NCI-H2227 (cell line): ENCODE data around the gene CTSC.

Experiments
- DNase-seq: peaks from one replicate; lab custom pipeline; 2025; ENCODE audit not compliant: unreplicated experiment; lab: John Stamatoyannopoulos, UW

CTSC gene

DNA sequence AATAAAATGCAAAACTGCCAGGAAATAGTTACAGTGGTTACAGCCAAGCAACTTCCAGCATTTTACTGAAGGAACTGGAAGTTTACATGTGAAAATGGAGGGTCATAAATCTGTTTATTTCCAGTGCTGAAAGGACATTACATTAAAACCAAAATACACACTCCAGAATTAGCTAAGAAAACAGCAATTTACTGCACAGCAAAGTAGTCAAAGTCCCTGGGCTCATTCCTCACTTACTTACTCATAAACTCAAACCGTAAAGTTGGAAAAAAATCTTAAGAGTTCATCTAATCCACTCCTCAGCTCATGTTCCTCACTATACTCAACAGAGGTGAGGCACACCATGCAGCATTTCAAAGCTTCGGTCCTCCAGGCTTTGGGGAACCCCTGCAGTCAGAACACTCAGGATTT is 17.4 kb downstream of the CTSC start:
- DNase-seq = no peak

DNA sequence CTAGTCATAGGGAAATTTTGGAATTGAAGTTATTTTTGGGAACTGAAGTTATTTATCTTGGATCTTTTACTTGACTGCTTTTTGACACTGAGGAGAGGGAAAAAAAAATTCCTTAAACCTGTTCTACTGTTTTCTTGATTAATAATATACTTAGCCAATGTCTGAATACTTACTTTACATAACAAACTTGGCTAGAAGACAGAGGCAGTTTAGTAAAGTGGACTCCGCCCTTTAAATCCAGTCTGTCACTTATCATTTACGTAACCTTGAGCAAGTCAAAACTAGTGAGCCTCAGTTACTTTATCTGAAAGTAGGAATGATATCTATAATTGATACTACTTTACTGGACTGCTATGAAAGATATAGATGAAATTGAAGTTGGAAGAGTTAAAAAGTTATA is 19.5 kb downstream of the CTSC start:
- DNase-seq = no peak

GRCh38 chr11:88317536-88317935 is 20.0 kb downstream of the CTSC start:
- DNase-seq = no peak

- DNase-seq = no peak
Measured at GRCh38 chr11:88315981-88316441, 21.5 kb downstream of the CTSC start.

GRCh38 chr11:88315015-88315414 is 22.5 kb downstream of the CTSC start:
- no peak for DNase-seq

- DNase-seq = no peak
Measured at GRCh38 chr11:88313441-88313840, 24.1 kb downstream of the CTSC start.

DNA sequence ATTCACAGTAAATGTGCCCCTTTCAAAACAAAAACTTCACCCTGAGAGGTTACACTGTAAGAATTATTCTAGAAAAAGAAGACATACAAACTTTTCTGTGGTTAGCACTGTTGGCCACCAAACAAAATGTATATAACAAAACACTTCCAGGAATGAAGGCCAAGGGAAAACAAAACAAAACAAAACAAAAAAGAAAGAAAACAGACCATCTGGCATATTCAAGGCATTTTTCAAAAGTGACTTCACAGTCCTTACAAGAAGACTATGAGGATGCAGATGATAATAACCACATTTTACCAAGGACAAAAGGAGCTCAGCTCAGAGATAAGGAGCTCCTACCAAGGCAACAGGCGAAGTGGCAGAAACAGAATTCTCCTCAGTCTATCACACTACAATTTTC is 24.9 kb downstream of the CTSC start:
- no peak for DNase-seq

DNA sequence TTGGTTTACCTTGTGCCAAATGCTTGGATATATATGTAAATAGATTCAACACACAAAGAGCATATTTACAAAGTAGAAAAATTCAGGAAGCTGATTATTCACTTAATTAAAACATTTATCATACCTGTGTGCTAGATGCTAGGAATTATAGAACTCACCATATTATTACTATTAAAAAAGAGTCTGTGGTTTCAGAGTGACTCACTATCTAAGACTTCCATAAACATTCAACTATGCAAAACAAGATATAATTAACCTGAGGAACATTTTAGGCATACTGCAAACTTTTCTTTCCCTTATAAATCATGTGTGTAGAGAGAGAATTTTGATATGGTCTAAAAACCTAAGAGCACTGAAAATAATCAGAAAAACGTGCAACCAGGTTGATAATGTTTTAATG is 27.3 kb downstream of the CTSC start:
- no peak for DNase-seq

DNA sequence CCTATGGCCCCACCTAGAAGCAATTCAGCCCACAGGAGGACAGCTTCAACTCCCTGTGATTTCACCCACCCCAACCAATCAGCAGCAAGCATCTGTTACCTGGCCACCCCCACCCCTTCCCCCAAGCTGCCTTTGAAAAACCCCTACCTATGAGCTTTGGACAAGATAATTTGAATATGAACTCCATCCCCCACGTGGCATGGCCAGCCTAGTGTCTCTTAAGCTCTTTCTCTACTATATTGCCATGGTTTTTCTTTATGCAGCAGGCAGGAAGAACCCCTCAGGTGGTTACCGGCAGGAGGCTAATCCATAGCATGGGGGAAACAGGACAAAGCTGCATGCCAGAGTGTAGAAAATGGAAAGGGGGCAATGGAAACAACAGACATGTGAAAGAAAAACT is 29.0 kb downstream of the CTSC start:
- DNase-seq = no peak

DNA sequence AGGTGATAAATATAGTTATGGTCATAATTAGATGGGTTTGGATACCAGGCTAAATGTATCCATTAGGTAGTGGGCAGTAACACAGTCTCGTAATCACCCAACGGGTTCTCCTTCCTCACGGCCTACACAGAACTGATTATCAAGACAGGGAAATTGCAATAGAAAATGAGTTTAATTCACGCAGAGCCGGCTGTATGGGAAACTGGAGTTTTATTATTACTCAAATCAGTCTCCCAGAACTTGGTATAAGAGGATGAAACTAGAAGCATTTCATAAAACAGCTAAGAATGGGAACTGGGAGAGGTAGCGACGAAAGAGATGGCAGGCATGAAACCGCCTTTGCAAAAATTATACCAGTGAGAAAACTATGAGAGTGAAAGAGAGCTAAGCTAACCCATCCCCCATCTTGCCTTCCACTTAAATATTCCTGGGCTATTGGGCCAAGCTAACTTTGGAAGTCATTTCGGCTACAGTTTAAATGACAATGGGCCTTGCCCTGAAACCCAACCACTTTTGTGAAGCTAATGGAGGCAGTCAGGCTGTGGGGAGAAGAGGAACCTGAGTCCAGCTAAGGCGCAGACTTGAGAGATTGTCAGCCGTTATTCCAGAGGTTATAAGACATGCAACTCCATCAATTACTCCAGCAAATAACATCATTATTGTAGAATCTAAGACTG is 29.6 kb downstream of the CTSC start:
- DNase-seq = no peak

GRCh38 chr11:88306785-88307184 is 30.8 kb downstream of the CTSC start:
- no peak for DNase-seq

DNA sequence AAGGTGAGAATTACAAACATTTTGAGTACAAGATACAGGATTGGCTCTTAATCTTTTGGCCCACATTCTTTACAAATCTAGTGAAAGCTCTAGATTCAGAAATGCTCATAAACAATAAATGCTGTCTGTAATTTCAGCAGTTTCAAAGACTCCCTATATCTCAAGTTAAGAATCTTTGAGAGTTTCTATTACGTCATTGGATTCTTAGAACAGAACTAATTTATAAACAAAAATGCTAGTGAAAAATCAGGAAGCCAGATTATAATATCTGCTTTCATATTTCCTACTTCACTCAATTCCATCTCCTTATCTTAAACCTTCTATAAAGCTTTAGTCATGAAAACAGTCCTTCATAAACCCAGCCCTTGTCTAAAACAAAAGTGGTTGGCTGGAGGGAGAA is 32.1 kb downstream of the CTSC start:
- DNase-seq = no peak

DNA sequence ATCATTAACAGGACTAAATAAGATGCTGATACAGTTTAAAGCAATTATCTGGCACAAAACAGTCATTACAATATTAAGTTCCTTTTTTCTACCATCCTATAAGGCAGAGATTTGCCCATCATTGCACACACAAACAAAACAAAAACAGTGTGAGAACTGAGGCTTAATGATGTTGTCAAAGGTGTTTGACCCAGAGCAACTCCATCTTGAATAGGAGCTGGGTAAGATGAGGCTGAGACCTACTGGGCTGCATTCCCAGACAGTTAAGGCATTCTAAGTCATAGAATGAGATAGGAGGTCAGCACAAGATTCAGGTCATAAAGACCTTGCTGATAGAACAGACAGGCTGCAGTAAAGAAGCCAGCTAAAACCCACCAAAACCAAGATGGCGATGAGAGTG is 33.2 kb downstream of the CTSC start:
- DNase-seq = no peak

- no peak for DNase-seq
Measured at GRCh38 chr11:88303037-88303436, 34.5 kb downstream of the CTSC start.

DNA sequence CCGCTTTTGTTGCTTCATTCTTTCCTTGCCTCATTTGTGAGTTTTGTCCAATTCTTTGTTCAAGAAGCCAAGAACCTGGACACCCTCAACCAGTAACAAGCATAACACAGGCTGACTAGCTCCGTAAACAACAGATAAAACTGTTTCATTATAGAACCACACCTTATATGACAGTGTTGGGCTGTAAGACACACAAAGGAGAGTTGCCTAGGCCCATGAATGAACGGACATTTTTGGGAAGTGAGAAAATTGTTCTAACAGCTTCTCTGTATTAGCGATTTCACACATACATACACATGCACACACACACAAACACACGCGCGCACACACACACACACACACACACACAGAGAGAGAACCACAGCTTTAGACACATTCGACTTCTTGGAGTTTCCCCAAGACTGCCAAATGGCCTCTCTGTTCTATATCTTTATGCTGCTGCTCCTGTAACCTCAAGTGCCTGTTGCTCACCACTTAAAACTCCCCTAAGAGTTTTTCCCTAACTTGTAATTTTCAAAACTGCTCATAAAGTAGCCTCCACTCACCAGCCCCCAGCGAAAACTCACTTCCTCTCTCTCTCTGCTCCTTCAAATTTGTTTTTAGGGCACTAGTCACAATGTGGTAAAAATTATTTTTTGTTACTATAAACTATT is 35.9 kb downstream of the CTSC start:
- DNase-seq = no peak

GRCh38 chr11:88300888-88301487 is 36.5 kb downstream of the CTSC start:
- no peak for DNase-seq

GRCh38 chr11:88297863-88298262 is 39.7 kb downstream of the CTSC start:
- DNase-seq = no peak

- DNase-seq = peak; percentile 0
Measured at GRCh38 chr11:88297421-88297820, 40.1 kb downstream of the CTSC start.

GRCh38 chr11:88295028-88295427 is 42.5 kb downstream of the CTSC start:
- no peak for DNase-seq

GRCh38 chr11:88293931-88294330 is 43.6 kb downstream of the CTSC start:
- DNase-seq = no peak

DNA sequence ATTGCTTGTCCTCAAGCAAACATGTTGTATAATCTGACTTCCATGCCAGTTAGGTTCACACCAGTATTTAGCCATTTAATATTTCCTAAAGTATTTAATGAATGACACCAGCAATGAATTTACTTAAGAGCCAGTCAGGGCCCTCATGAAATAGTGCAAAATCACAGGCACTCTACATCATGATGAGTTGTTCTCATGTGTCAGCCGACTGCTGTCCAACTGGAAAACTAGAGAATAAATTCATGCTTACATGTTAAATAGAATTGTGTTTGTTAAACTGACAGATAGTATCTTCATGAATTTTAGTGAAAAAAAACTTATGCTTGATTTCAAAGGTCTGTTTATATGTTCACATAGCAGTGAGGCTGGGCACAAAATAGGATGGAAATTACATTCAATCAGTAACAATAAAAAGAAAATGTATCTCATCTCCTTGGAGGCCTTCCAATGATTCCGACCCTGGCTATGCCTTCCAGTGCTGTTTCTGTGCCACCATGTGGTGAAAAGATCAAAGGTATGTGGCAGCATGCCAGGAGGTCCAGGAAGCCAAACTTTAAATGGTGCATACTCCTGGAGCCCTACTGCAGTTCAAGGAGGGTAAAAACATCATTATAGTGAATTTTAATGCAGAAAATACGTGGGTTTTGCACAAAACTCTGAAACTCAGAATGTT is 45.2 kb downstream of the CTSC start:
- DNase-seq = no peak

DNA sequence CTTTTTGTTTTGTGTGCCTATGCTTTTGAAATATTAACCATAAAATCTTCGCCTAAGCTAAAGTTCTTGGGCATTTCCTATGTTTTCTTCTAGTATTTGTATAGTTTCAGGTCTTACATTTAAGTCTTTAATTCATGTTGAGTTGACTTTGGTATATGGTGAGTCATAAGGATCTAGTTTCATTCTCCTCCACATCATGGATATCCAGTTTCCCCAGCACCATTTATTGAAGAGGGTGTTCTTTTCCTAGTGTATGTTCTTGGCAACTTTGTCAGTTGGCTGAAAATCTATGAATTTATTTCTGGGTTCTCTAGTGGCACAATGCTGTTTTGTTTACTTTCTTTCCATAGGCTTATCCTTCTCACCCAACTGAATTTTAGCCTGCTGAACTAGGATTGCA is 49.0 kb downstream of the CTSC start:
- no peak for DNase-seq
